Measurements from ENCODE around the gene VSTM4.

Gene VSTM4

DNA sequence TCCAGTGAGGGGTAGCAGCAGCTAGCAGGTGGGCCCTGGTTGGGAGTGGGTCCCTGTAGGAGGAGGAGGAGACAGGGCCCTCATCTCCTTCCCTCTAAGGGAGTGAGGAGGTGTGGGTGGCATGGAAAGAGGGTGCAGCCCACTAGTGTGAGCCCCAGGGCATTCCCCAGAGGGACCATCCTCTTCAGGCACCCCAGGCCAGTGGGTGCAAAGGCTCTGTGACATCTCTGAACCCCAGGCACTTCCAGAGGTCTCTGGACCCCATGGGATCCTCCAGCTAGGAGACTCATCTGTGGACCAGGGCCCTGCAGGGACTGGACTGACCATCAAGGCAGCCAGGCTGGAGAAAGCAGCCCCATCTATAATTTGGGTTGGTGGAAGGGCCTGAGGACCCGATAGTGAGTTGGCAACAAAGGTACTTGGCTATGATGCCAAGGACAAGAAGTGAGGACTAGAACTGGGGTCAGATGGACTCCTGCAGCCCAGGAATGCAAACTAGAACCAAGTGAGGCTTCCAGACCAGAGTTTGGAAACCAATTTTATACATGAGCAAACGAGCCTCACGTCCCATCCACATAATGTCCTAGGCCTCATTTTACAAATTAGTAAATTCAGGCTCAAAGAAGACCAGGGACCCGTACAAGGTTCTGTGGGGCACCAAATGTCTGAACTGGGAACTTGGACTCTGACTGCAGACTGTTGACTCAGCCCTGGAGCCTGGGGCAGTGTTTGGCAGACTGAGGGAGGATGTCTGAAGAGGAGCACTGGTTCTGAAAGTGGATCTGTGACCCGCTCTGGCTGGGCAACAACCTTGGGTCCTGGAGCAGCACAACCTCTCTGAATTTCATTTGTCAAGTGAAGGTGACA, 1.4 kb upstream of the VSTM4 start:
- DNase-seq: no peak

DNA sequence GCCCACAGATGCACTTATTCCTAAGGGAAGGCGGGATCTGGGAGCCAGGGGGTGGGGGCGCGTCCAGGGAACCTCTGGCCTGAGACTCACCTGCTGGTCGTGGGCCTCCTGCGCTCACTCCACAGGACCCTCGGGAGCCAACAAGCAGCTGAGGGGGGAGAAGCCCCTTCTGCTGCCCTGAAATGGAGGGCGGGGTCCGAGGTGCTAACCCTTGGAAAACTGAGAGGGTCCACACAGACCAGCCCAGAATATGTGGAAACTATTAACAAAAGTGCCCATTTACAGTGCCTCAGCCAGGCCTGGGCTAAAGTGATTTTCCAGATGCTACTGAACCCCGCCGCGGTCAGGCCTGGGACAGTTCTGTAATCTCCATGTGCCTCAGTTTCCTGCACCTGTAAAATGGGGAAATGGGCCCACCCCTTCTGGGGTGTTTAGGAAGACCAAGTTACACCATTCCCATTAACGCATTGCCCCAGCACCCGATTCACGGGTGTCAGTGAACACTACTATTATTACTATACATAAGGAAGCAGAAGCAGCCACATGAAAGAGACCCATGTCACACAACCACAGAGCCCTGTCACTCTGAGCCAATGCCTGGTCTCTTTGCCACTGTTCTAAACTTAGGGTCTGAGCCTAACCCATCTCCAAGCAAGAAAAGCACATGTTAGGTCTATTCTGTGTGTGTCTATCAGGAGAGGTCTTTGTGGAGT, 630 bp upstream of the VSTM4 start:
- DNase-seq: peak; percentile 30

DNA sequence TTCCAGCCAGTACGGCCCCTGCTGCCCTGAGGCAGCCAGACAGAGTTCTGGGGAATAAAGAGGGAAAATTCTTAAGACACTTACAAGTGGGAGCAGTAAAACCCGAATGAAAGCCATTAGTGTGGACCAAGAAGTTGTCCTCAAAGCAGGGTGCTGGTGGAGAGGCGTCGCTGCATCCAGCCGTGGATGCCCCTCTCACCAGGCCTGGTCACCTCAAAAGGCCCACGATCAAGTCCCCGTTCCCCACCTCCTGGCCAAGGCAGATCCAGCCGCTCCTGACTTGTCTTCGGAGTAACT, 656 bp downstream of the VSTM4 start:
- DNase-seq: no peak

DNA sequence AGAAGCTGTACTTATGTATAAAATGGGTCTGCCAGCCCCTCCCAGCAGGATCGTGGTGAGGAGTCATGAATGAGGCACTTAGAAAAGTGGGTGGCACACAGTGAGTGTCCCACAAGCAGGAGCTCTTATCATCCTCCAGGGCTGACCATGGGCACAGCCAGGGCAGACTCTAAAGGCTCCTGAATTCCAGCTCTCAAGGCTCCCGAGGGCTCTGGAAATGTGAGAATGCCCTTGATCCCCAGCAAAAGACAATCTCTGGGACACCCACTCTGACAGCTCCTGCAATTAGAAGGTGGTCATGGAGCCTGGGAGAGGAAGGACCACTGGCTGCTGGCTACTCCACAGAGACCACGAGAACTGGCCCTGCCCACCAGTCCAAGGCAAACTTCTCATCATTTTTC, 1.6 kb downstream of the VSTM4 start:
- peak; percentile 8 for DNase-seq

DNA sequence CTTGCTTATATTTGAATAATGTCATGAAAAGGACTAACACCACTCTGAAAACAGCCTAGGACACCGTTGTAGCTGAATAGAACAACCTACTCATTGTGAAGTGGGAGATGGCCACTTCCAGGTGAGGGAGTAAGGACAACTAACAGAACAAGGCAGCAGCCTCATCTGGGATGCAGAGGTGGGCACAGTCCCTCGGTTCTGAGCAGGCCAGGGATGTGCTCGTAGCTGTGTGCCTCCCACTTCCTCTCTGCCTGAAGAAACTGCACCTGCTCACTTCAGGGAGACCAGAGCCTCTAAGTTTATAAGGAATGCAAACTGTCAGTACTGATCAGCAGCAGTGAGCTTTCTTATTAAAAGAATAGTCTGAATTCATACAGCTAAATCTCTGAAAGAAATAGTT, 2.5 kb downstream of the VSTM4 start:
- DNase-seq: no peak

DNA sequence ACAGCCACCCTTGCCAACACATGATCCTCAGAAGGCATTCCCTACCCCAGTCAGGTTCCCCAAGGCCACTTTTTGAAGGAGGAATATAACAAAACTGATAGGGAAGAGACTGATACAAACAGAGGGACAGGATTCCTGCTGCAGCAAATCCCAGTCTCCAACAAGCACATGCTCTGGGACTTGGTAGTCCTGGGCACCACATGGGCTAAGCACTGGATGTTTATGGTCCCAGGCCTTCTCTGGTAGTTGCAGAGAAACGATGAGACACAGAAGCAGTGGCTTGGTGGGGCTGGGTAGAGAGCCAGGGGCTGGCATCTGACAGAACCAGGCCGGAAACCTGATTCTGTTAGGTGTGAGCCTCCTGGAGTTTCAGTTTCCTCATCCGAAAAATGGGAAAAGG, 3.2 kb downstream of the VSTM4 start:
- DNase-seq: no peak

DNA sequence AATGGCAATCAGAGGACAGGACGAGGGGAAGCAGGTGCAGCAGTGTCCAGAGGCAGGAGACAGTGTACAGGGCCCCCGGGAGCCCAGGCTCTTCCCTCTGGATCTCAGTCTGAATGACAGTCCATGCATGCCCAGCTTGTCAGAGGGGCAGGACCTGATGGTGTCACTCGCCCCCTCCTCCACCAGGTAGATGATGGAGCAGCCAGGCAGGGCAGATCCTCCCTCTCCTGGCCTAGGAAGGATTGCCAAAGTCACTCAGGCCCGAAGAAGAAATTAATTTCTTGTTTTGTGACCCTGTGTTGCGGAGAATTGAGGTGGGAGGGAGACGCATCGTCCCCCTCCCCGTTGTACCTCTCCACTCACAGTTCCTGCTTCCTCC, 4.0 kb downstream of the VSTM4 start:
- DNase-seq: no peak

DNA sequence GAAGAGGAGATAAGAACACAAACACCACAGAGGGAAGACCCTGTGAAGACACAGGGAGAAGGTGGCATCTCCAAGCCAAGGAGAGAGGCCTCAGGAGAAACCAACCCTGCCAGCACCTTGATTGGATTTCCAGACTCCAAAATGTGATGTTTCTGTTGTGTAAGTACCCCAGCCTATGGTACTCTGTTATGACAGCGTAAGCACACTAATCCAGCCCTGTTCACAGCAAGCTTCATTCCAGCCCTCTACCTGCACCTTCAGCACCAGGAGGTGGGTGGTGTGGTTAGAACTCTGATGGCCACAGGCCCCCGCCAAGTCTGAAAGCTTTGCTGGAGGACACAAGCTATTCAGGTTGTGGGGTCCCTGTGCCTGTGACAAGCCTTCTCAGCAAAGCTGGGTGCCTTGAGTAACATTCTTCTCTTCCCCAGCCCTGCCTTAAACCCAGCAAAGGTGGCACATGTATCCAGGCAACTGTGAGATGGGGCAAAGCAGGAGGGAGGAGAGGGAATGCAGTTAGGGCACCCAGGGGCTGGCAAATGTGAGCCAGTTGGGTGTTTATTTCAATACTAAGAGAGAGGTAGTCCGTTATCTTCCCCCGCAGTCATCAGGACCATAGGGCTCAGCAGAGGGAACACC, 4.5 kb downstream of the VSTM4 start:
- no peak for DNase-seq

DNA sequence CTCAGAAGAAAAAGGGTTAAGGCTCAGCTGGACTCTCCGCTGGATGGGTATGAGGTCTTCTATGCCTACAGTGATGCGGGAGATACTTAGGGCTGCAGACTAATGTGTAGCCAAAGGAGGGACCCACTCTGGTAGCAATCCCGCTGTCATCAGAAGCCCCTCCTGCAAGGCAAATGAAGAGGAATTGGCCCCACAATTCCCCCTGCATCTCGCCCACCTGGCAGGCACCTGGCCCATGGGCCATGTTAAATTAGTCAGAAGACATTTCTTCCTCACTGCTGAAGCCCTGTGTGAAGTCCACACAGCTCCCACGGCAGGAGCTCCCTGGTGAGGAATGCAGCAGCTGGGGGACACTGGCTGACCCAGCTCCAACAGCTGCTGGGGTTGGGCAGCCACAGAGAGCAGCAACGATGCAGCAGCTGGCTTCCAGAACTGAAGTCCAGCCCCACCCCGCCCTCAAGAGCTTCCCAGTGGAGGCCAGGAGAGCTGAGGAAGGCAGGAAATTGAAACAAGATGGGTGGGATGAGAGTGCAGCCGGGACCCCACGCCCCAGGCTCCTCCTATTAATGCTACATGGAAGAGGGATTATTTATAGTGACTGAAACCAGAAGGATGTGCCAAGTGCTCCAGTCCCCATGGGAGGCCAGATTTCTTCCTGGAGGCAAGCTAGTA, 5.5 kb downstream of the VSTM4 start:
- DNase-seq: no peak

DNA sequence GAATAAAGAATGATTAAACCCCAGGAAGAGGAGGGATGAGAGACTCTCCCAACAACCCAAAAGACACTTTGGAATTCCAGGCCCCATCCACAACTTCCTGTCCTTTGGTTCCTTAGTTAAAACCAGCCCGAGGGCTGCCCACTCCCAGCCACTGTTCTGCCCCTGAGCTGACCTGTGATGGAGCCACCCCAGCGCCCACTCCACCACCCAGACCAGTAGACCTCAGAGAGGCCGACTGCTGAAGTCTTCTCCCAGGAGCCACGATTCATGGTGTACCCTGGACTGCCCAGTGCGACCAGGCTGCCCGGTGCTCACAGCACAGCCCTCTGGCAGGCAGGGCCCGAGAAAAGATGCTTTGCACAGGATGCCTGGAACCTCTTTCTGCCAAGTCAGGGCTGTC, 6.7 kb downstream of the VSTM4 start:
- no peak for DNase-seq

DNA sequence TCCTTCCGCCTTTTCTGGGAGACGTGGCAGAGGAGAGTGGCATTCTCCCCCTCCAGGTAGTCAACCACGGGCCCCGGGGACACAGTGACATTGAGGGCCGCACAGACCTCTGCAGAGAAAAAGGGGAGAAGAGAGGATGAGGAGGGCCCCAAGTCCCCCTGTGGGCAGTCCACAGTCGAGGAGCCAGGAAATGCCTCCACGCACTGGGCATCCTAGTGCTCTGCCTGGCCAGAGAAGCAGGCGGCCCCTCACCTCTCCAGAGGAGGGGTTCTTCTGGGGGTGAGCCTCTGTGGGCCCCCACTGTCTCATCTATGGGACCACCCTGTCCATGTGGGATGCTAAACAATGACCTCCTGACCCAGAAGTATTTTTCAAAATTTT, 7.4 kb downstream of the VSTM4 start:
- DNase-seq: no peak

DNA sequence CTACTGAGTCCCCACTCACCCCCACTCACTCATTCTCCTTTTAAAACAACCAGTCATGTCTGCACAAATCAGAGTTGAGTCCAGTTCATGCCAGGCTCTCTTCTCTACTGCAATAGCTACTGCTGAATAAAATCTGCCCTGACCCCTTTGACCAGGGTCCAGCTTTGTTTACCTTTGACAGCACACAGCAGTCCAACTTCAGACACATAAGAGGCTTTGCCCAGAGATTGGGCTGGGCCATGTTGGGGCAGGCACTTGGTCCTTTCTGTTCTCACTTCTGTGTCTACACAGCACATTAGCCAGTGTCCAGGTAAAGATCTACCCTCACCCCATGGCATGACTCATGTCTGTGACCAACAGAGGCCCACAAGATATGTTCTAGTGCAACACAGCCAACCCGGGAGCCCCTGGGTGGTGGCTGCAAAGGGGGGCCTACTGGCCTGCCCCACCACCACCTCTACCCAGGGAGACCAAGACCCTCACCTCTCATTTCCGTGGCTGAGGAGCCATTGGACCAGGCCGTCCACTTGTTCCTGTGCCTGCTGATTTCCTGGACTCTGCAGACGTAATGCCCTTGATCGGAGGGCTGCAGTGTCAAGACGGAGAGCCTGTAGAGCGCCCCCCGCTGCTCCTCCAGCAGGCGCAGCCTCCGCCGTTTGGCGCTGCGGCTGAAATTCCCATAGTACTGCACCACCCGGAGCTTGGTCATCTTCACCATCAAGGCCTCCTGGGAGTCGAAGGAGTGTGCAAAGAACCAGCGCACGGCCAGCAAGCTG, 8.0 kb downstream of the VSTM4 start:
- no peak for DNase-seq

DNA sequence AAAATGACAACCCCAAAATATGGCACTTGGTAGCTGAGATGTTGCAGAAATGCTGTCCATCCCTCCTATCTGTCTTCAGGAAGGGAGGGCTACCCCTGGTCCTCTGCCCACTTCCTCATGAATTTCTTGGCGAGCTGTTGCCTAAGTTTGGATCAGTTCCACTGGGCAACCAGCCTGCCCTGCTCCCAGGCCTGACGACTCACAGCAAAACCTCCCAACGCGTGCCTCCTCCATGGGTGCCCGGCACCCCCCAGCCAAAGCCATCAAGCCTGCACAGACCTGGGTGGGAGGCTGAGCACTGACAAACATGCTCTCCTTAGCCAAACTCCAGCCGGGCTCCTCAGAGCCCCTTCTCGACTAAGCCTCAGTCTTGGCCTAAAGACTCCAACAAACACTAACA, 8.9 kb downstream of the VSTM4 start:
- DNase-seq: peak; percentile 20

DNA sequence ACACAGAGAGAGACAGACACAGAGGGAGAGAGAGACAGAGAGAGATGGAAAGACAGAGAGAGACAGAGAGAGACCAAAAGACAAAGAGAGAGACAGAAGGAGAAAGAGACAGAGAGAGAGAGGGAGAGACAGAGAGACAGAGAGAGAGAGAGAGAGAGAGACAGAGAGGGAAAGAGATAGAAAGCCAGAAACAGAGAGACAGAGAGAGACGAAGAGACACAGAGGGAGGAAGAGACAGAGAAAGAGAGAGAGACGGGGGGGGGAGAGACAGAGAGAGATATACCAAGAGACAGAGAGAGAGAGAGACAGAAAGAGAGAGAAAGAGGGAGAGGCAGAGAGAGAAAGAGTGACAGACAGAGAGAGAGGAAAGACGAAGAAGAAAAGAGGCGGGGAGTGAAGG, 10.2 kb downstream of the VSTM4 start:
- DNase-seq: no peak

DNA sequence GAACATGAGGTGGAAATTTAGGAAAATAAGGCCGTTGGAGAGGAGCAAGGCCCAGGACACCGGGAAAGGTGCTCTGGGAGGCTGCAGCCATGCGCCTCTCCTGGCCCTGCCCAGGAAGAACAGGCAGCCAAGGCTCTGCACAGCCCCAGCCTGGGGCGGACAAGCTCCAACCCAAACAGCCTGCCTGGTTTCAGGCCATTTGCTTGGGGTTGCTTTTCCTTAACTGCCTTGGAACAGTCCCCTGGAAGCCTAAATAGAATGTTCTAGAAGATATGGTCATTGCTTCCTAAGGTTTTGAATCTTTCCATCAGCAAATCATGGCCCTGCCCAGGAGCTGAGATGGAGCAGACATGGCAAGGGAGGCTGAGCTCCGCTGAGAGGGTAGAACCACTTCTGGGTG, 11.0 kb downstream of the VSTM4 start:
- DNase-seq: no peak

DNA sequence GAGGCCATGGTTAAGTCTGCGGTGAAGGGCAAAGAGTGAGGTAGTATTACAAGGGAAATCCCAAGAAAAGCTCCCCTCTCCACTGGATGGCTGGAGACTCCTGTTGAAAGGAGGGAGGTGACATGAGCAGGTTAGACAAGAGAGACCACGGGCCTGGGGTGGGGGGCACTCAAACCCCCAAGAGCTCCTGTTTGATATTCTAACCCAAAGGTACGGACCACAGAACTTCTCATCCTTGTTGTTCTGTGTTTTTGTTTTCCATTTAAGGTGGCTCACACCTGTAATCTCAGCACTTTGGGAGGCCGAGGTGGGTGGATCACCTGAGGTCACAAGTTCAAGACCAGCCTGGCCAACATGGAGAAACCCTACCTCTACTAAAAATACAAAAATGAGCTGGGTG, 11.6 kb downstream of the VSTM4 start:
- no peak for DNase-seq

DNA sequence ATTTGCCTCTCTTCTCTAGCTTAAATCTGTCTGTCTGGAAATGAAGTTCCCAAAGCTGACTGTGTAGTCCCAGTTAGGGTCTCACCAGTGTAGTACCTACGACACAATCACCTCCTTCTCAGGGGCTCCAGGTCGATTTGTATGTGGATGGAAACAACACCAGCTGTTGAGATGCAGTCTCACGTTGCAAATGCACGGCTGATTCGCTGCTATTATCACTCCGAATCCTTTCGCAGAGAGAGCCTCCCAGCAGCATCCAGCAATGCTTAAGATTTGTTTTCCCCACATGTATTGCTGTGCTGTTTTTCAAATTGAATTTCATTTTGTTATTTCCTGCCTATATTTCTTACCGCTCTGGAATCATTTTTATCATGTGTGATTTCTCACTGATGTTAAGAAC, 16.3 kb downstream of the VSTM4 start:
- no peak for DNase-seq

DNA sequence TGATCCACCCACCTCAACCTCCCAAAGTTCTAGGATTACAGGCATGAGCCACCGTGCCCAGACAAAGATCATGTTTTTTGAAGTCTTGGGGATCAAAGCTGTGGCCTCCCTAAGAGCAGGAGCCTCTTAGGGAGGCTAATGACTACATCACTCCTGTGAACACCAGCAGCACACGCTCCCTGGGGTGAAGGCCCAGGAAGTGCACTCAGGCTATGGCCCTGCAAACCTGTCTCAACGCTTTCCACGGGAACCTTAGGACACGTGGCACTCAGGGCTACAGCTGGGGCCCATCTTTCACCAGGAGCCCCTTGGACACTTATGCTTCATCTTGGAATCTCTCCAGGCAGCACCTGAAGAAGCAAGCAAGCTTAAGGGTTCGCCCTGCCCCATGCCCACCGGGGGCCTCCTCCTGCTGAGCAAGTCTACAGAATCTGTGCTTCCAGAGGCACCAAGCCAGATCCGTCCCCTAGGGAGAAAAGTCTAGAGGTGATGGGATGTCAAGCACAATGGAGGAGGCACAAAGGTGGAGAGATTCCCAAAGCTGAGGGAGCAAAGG, 18.4 kb downstream of the VSTM4 start:
- DNase-seq: no peak

DNA sequence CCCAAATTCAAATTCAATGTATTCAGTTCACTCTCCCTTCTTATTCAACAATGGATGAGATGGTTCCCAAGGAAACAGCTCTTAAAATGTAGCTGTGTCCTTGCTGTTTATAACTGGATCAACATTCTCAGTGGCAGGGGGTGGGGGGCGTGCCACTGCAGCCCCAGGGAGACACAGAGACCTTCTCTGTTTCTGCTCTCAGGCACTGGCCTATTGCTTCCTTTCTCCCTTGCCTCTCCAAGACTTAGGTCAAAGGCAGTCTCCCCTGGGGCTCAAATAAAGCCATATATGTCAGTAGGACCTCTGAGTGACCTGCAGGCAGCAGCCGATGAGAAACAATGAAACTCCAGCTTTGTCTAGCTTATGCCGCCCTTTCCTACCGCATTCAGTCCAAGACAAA, 20.7 kb downstream of the VSTM4 start:
- no peak for DNase-seq

DNA sequence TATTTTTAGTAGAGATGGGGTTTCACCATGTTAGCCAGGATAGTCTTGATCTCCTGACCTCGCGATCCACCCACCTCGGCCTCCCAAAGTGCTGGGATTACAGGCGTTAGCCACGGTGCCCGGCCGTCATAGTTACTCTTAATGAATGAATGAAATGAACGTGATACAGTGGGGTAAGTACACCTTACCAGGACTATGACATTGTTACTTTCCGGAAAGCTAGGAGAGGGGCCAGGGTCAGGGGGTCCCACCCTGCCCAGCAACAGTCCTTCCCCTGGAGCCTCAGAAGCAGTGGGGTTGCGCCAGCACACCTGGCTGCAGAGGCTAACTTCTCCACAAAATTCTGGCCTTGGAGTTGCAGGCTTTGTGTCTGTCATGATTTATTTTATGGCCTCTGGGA, 21.4 kb downstream of the VSTM4 start:
- DNase-seq: no peak

DNA sequence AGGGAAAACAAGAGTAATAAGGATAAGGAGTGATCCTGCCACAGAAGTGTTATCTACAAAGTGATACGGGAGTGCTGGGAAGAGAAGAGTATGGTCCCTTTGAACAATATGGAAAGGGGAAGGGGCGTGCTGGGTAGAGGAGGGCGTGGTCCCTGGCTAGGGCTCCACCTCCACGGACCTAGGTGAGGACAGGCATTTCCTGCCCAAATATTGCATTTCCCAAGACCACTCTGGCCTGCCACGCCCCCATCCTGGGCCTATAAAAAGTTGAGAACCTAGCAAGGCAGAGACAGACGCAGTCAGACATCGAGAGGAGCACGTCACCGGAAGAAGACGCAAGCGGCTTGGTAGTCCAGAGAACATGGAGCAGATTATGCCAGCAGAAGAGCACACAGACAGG, 22.8 kb downstream of the VSTM4 start:
- no peak for DNase-seq

DNA sequence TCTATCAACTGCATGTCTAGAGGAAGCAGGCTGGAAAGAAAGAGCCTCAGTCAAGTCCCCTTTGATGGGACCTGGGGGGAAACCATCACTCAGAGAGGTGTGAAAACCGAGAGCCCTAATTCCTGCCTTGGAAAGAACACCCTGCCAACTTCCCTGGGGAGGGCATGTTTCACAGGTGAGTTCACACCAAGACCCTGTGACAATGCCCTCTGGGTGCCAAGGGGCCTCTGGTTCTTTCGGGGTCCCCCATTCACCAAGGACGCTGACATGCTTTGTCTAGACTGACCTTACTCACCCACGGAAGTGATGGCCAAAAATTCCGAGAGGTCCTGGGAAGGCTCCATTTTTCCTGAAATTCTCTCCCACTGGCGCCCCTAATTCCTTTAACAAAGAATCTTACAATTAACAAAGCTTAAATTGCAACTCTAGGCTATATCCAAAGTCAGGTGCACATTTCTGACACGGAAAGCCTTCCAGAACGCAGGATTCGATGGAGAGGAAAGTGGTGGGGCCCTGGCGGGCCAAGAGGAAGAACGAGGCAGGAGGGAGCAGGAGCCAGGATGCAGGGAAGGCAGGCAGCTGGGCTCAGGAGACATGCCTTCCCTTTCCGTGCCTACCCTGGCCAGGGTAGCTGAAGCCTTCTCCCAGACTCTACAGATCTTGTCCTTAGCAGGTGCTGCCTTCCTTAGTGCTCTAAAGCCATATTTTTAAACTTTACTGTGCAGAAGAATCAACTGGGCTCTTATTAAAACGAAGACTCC, 23.7 kb downstream of the VSTM4 start:
- DNase-seq: no peak

All from hematopoietic multipotent progenitor cell treated with erythropoietin and hydrocortisone succinate and interleukin-3 and kit ligand, for 4 days (in vitro differentiated cells).